RWPE1 (cell line): ENCODE measurements around the gene JAKMIP2.
"Not testable (repeated sequence)": the region's sequence is repeated elsewhere in the genome, so short reads cannot be mapped to it uniquely, and the experiment has no call there.

ENCODE experiments used
- CTCF ChIA-PET: fragments of 350-600 bp; sonication (Branson Sonifier 250); formaldehyde crosslinking; extraction: SDS; loops from one replicate; lab custom pipeline; 2021; lab: Yijun Ruan, JAX
- POLR2A ChIA-PET: fragments of 400-600 bp; formaldehyde crosslinking; extraction: SDS; loops from one replicate; lab custom pipeline; 2020; ENCODE audit warnings: antibody characterized with exemption; ENCODE audit not compliant: low non-redundant PET; lab: Yijun Ruan, JAX
- DNase-seq: peaks from one replicate; pipeline ENCODE4 v3.0.0; 2012; ENCODE audit warnings: low spot score
- H3K27ac ChIP-seq: fragments of 450-650 bp; 2 replicates; pipeline ENCODE4 v1.5.1; 2017
- TF ChIP-seq, protein P1 (sequence below): fragments of 450-650 bp; conservative IDR thresholded peaks from 2 replicates; pipeline ENCODE4 v1.5.1; 2017; ENCODE audit warnings: low read depth, mild to moderate bottlenecking

JAKMIP2 gene

DNA sequence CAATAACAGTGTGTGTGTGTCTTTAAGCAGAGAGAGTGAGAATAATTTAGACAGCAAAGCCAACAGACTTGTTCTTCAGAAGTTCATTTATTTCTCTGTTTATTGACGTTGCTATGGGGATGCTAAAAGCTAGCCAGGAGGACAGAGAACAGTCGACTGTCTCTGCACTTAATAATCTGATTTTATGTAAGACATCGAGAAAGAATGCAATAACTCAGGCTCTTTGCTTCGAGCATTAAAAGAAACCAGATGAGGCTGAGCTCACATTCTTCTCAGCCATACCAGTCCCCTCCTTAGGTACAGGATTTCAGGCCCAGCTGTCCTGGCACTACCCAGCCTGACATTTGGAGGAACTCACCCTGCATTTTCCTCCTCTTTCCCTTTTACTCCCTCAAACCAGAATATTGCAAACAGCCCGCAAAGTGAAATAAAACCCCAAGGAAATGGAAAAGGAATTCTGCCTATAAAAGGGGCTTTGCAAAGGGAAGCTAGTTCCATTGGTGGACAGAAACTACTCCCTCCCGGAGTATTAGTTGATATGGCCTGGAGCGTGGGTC is 228.2 kb downstream of the JAKMIP2 start:
- TF ChIP-seq, protein P1, sequence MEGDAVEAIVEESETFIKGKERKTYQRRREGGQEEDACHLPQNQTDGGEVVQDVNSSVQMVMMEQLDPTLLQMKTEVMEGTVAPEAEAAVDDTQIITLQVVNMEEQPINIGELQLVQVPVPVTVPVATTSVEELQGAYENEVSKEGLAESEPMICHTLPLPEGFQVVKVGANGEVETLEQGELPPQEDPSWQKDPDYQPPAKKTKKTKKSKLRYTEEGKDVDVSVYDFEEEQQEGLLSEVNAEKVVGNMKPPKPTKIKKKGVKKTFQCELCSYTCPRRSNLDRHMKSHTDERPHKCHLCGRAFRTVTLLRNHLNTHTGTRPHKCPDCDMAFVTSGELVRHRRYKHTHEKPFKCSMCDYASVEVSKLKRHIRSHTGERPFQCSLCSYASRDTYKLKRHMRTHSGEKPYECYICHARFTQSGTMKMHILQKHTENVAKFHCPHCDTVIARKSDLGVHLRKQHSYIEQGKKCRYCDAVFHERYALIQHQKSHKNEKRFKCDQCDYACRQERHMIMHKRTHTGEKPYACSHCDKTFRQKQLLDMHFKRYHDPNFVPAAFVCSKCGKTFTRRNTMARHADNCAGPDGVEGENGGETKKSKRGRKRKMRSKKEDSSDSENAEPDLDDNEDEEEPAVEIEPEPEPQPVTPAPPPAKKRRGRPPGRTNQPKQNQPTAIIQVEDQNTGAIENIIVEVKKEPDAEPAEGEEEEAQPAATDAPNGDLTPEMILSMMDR, result no peak
- ChIA-PET CTCF (interaction anchor here (1.1 kb wide), 1 partner anchor 18 kb away, joined by 5 read pairs; no protein-coding TSS in a partner anchor), POLR2A (no interaction called here)
- H3K27ac ChIP-seq, result peak overlapping the region; percentile 90
- peak; percentile 26 for DNase-seq

DNA sequence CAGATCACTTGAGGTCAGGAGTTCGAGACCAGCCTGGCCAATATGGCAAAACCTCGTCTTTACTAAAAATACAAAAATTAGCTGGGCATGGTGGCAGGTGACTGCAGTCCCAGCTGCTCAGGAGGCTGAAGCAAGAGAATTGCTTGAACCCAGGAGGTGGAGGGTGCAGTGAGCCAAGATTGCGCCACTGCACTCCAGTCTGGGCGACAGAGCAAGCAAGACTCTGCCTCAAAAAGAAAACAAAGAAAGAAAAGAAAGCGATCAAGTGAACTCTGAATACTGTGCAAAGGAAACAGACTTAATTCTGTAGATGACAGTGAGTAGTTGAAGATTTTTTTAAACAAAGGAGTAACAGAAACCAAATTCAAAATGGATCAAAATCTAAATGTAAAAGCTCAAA is 228.7 kb downstream of the JAKMIP2 start:
- peak overlapping the region; percentile 90 for H3K27ac ChIP-seq
- POLR2A ChIA-PET, DNase-seq: not testable (repeated sequence)
- CTCF ChIA-PET, result interaction anchor here (0.6 to 1.1 kb wide), 2 partner anchors 19 to 635 kb away, joined by 3 to 5 read pairs; no protein-coding TSS in a partner anchor

DNA sequence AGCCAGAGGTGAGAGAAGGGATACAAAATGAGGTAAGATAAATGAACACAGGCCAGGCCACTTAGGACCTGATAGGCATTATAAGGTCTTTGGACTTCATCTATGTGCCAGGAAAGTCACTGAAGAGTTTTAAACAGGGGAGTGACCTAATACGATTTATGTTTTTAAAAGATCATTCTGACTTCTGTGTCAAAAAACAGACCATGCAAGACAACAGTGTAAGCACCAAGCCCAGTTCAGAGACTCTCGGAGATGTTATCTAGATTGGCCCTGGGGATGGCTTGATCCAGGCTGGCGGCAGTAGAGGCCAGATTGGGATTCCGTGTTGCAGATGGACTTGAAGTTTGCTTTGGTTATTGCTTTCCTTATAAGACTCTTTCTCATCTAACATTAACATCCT is 229.6 kb downstream of the JAKMIP2 start:
- POLR2A ChIA-PET, result no interaction called here
- DNase-seq, result no peak
- TF ChIP-seq, protein P1, result no peak
- H3K27ac ChIP-seq, result peak overlapping the region; percentile 90
- CTCF ChIA-PET, result no interaction called here

DNA sequence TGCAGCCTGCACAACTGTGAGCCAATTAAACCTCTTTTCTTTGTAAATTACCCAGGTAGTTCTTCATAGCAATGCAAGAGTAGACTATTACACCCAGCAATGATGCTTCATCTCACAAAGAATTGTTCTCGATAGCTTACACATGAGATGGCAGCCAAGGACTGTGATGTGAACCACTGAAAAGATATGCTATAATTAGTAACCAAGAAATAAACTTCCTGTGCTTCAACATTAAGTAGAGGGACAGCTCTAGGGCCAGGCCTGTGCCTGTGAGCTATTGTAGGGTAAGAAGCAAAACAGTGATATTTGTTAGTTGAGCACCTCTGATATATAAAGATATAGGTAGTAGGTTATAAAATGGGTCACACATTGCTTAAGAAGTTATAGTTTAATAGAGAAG is 230.9 kb downstream of the JAKMIP2 start:
- TF ChIP-seq, protein P1, result no peak
- ChIA-PET CTCF (interaction anchor here (0.6 kb wide), 1 partner anchor 43 kb away, joined by 3 read pairs; no protein-coding TSS in a partner anchor), POLR2A (no interaction called here)
- DNase-seq, result no peak
- no peak overlapping the region for H3K27ac ChIP-seq

DNA sequence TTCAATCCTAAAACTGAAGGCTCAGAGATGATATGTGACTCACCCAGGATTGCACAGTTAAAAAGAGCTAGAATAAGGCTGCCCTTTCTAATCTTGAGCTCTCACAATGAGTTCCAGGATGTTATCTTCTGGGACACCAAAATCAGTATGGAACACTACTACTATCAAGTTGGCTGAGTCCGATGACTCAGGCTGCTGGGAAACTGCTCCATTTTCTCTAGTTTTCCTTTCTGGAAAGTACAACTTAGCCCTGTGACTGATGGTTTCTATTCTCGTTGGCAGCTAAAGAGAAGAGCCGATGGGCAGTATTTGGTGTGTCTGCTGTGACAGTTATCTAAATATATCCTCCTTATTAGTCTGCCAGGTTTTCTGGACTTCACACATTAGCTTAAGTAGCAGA is 234.8 kb downstream of the JAKMIP2 start:
- H3K27ac ChIP-seq, result no peak overlapping the region
- DNase-seq, result no peak
- ChIA-PET CTCF (no interaction called here), POLR2A (no interaction called here)
- TF ChIP-seq, protein P1, result no peak

DNA sequence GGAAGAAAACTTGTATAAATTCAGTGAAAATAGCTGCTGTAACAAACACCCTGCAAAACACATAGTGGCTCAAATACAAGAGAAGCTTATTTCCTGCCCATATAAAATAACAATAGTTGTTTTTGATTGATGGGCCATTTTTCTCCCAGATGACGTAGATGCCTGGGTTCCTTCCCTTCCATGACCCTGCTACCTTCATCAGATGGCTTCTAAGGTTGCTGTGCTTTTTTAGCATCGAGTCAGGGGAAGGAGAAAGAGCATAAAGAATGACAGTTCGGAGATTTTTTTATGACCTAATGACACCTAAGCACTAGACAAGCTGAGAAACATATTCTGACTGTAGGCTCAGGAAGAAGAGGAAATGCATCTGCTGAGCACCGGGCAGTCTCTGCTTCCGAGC is 238.0 kb downstream of the JAKMIP2 start:
- ChIA-PET POLR2A (no interaction called here), CTCF (interaction anchor here (0.7 kb wide), 1 partner anchor 15 kb away, joined by 3 read pairs; no protein-coding TSS in a partner anchor)
- no peak overlapping the region for H3K27ac ChIP-seq
- DNase-seq, result no peak
- TF ChIP-seq, protein P1, result no peak

DNA sequence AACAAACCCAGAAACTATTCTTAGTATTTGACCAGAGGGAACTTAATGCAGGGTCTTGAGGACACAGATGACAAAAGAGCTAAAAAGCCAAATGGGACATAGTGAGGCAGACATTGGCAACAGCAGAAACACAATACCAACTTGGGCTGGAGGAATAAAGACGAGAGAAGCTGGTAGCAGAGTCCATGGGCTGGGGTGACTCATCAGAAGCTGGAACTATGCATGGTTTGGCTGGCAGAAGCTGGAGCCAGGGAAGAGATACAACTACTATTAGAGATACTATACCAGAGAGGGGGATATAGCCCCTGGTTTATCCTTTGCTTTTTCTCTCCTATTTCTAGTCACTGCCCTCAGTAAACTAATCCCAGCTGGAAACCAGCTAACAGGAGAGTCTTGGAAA is 243.5 kb downstream of the JAKMIP2 start:
- ChIA-PET CTCF (interaction anchor here (1.1 kb wide), 1 partner anchor 32 kb away, joined by 3 read pairs; no protein-coding TSS in a partner anchor), POLR2A (no interaction called here)
- peak; percentile 34 for DNase-seq
- peak overlapping the region; percentile 18; the same call in 1 of the 2 replicates for H3K27ac ChIP-seq
- TF ChIP-seq, protein P1, result no peak
